ENCODE data around the gene RASA3. TPM values are rescaled to one million over a fixed set of nuclear protein-coding genes. Genes with fewer than 3 reads are reported as not detected.
"Not testable (repeated sequence)": the region's sequence is repeated elsewhere in the genome, so short reads cannot be mapped to it uniquely, and the experiment has no call there.

The RASA3 gene
- total RNA-seq, 1 donor from 2014 or later: 25.4 TPM

DNA sequence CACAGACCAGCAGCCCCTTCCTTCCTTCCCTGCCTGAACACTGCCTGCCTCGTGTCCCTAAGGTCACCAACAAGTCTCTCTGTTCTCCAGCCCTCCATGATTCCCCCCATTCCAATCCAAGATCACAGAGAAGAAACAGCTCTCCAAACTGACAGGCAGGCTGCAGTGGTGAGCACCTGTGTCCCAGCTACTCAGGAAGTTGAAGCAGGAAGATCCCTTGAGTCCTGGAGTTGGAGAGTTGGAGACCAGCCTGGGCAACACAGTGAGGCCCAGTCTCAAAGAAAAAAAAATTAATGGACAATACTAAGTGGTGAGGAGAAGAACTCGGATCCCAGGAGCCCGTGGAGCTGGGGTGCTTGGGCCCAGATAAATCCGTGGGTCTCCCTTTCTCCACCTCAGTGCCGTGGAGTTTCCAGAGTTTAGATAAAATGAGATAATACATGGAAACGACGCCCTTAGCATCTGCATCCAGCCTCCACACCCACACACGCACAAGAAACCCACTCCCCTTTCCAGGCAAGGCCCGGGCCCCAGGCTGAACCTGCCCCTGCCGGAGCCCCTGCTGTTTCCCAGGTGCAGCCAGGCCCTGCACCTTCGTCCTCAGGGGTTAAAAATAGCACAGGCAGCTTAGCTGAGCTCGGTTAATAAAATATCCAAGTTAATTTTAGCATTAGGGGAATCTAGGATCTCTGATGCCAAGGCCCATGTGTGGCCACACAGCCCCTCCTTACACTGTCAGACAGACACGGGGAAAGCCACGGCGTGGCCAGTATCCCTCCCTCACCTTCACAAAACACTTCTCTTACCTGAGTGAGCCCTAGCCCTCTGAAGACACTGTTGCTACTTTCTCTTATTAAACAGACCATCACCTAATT is 4.7 kb downstream of the RASA3 start:
- DNase-seq (ENCODE audit: low read depth in 2 of 2): peak in 1 of 2 donors; percentile 56

DNA sequence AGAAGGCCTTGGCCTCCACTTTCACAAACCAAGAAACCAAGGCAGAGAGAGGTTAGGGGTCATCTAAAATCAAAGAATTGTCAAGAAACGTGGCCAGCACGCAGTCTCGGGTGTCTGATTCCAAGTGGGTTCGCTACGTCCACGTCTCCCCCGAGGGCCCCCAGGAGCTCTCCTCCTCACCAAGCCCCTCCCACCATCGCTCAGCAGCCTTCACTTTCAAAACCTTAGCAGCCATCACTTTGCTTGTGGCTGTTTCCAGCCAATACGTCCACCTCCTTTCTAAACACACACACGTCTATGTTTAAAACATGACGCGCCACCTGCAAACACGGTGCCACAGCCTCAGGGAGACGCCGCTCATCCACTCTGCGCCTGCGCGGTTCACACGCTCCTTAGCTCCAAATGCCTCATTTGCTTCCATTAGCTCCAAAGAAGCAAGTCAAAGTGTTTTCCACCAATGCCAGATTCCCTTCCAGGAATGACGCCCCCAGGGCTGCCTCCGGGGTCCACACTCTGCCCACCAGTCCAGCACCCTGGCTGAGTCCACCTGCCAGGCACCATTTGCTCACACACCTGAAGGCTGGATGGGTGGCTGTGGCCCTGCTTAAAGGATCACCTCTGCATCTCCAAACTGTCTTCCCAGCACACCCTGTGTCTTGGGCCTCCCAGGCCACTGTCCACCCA is 5.5 kb downstream of the RASA3 start:
- DNase-seq (ENCODE audit: low read depth in 2 of 2): no peak

DNA sequence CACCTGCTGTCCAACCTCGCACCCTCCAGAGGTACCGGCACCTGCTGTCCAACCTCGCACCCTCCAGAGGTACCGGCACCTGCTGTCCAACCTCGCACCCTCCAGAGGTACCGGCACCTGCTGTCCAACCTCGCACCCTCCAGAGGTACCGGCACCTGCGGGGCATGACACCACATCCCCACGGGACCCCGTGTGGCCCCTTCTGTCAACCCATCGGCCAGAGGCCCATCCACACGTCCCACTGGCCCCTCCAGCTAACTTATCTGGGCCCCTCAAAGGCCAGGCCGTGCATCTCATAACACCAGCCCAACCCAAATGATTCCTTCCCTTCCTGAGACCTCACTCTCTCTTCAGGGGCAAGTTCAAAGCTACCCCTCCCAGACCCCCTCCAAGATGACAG is 6.3 kb downstream of the RASA3 start:
- not testable (repeated sequence) for DNase-seq (ENCODE audit: low read depth in 2 of 2)

DNA sequence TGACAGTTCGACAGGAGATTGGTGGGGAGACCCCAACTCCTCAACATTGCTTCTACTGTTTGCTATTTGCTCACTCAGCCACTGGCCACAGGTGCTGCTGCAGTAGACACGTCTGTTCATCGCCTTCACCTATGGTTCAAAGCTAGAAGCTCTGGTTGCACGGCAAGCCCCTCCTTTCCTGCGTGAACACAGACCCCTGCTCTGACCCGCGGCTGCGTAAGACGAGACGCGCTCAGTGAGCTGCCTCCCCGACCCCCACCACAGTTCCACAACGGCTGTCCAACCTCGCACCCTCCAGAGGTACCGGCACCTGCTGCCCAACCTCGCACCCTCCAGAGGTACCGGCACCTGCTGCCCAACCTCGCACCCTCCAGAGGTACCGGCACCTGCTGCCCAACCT is 6.8 kb downstream of the RASA3 start:
- no peak for DNase-seq (ENCODE audit: low read depth in 2 of 2)

DNA sequence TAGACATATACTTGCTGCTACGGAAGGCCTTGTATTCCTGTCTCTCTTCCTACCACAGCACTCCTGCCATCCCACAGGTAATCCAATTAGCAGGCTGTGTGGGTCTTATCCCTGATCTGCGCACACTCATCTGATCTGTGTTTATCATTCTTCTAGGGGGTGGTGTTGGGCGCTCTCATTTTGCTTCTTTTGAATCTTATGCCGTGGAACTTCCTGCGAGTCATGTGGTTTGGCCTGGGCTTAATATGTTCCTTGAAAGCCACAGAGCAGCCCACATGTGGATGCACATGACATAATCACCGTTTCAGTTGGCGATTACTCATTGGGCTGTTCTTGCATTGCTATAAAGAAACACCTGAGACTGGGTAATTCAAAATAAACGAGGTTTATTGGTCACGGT is 7.5 kb downstream of the RASA3 start:
- peak in 1 of 2 donors; percentile 69 for DNase-seq (ENCODE audit: low read depth in 2 of 2)

DNA sequence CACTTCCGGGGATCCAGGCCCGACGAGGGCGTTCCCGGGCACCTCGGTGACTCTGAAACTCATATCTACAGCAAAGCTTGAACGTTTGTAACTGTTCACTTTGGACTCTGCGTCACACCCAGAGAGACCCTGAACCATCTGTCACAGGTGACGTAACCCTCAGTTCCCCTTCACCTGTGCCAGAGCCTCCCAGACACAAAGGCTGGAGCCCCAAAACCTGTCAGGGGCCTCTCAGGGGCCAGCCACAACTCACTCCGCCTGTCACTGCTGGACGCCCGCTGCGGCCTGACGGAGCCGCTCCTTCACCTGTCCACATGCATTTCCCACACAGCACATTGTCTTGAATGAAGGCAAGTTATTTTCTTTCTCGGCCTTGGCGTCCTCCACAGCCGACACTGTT is 8.0 kb downstream of the RASA3 start:
- DNase-seq (ENCODE audit: low read depth in 2 of 2): no peak

DNA sequence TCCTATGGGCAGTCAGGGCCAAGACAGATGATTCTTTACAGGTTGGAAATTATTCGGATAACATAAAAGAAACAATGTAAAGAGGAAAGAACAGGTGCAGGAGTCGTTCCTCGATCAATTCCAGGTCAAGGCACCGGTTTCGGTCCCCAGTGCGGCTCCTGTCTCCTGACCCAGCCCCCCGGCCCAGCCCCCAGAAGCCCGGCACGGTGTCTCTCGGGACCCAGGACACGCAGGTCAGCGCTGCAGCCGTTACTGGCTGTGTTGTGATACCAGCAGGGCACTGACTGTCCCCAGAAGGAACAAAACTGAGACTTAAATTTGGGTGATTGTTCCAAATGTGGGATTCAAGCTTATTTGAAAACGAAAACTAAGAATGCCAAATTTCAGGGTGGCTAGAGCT is 8.5 kb downstream of the RASA3 start:
- DNase-seq (ENCODE audit: low read depth in 2 of 2): no peak

DNA sequence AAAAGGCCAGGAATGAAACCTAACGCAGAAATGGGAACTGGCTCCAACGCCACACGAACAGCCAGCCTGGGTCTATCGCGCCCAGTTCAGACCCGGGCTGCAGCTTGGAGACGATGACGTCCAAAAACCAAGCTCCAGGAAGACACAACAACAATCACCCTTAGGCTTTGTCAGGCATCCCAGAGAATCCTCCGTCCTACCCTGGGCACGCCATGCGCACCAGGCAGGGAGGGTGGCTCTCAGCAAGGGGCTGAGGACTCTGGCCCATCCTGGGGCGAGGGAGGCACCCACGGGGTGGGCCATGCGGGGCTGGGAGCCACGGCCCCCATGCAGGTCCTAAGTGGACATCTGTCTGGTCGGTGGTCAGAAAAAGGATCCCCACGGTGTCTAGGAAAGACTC is 9.0 kb downstream of the RASA3 start:
- DNase-seq (ENCODE audit: low read depth in 2 of 2): no peak

DNA sequence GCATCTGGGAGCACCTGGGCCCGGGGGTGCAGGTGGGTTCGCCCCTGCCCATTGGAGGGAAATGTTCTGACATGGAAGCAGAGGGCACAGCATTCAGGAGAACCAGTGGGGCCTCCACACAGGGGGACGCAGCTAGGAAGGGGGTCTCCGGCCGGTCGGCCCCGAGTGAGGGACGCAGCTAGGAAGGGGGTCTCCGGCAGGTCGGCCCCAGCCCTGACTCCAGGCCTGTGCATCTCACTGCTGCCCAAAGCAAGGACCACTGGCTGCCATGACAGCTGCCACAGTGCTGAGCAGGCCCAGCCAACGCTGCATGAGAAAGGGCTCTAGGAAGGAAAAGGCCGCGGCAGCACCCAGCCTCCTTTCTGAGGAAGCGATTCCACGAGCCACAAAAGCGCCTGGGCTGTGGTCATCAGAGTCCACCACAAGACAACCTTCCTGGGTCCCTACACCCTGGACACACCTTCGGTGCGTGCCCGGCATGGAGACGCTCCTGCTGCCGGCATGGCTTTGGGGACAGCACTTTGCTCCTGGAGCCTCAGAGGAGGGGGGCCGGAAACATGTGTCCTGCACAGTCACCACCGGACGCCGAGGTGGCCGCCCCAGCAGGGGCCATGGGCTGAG is 9.7 kb downstream of the RASA3 start:
- DNase-seq (ENCODE audit: low read depth in 2 of 2): no peak

DNA sequence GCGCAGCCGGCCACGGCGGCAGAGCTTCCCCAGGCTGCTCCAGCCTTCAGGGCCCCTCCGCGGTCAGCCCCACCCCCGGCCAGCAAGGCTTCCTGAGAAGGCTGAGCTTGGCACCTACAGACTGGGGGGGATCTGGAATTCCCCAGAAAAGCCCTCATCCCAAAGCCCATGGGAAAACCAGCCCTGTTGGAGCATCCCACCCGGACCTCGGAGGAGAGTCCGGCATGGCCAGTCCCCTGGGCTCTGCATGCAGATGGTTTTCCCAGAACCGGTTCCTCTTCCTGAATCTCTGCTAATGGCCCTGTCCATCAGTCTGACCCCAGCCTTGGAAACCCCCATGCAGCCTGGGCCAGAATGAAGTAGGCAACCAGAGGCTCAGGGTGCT is 10.3 kb downstream of the RASA3 start:
- no peak for DNase-seq (ENCODE audit: low read depth in 2 of 2)

DNA sequence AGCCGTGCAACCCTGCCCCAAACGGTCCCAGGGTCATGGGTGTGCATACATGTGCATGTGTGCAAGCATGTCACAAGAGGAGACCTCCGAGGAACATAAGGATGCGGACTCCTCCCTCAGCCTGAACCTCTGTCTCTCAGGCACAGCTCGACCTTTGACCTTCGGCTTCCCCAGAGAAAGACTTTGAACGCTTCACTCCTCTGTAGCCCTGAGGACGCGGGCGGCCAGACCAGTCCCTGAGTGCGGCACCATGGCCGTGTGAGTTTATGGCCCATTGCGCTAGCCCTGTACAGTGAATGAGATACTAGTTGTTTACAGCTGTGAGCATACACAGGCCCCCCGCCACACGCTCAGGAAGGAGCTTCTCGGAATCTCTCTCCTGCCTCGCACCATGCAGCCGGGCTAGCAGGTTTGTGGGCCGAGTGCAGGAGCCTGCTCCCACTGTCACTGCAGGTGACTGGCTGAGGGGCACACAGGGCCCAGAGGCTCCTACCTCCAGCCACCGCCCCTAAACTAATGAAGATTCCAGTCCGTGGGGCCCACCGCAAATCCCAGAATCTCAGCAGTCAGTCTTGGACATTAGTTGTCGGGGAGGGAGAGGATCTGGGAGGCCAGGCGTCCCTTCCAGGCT is 10.8 kb downstream of the RASA3 start:
- no peak for DNase-seq (ENCODE audit: low read depth in 2 of 2)

DNA sequence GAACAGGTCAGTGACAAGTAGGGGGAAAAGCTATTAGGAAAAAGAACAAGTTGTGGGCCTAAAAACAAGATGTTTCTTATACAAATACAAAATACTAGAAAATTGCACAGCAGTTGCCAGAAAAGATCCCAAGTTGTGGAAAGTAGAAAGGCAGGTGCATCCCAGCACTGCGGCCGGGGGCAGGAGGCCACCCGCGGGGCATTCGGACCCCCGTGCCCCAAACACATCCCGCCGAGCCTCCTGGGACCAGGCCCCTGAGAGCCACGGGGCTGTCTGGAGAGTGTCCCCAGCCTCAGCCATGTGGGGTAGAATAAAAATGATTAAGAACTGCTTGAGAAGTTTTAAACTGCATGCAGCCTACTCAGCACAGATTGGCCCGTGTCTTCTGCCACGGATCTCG is 11.4 kb downstream of the RASA3 start:
- DNase-seq (ENCODE audit: low read depth in 2 of 2): no peak

DNA sequence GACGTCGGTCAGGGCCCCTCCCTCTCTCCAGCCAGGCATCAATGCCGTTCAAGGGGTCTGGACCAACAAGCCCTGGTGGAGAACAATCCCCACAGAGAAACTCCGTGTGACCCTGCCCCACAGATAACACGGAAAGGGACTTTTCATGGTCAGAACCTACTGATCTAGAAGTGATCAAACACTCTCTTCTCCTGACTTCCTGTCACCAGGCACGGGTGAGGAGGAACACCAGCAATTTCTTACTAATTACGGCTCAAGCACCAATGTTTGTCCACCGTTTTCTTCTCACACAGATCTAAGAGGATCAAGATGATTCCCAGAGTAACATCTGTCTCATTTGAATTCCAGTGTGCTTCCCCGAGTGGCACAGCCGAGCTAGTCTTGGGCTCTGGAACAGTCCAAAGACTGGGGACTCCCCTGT is 11.8 kb downstream of the RASA3 start:
- no peak for DNase-seq (ENCODE audit: low read depth in 2 of 2)

DNA sequence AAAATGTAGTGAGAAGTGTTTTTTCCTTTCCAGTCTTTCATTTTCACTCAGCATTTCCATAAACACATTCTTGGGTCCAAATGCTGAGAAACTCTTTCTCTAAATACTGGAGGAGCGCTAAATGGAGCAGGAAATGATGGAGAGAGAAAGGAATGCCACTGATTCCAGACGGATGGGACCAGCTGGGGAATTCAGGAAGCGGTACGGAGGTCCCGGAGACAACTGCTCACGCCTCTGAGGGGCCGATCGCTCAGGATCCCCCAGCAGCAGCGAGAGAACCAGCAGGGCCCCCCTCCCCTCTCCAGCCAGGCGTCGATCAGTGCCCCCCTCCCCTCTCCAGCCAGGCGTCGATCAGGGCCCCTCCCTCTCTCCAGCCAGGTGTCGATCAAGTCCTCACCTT is 13.2 kb downstream of the RASA3 start:
- DNase-seq (ENCODE audit: low read depth in 2 of 2): peak; percentile 89 to 95

DNA sequence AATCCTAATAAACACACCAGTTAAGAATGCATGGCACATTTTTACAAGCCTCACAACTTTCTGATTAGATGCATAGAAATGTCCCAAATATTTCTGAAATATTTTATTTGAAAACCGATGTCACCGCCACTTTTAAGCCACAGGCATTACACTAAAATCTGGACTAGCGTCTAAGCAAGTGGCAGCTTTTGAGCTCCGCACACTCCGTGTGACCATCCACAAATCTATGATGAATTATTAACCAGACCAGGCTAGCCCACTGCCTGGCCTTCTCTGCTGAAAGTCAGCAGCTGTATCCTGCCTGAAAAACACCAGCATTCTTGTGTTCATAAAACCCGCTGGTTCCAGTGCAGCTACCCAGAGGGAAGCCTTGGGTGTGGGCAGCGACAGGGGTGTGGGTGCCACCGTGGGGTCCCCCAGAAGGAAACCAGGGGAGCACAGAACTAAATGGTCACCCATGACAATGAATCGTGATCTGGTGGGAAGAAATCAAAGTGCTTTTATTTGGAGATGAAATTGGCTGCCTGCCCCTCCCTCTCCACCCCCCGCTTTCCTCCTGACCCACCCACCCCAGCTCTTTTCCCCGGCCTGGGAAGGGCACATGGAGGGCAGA is 13.8 kb downstream of the RASA3 start:
- DNase-seq (ENCODE audit: low read depth in 2 of 2): peak; percentile 89 to 91

DNA sequence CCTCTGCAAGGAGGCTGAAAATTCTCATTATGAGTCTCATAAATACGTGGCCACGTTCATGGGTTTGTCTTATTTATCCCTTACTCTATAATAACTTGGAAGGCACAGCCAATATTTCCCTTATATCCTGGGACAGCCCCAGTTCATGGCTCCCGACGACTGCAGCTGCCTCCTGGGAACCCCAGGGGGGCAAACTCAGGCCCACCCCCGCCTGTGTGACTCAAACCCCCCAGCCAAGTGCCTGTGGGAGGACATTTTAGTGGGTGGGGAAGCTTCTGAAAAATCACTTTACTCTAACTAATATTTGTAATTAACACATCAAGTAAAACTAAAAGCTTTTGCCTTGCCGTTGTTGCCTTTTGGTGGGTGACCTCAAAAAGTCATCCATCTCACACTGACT is 14.3 kb downstream of the RASA3 start:
- no peak for DNase-seq (ENCODE audit: low read depth in 2 of 2)

DNA sequence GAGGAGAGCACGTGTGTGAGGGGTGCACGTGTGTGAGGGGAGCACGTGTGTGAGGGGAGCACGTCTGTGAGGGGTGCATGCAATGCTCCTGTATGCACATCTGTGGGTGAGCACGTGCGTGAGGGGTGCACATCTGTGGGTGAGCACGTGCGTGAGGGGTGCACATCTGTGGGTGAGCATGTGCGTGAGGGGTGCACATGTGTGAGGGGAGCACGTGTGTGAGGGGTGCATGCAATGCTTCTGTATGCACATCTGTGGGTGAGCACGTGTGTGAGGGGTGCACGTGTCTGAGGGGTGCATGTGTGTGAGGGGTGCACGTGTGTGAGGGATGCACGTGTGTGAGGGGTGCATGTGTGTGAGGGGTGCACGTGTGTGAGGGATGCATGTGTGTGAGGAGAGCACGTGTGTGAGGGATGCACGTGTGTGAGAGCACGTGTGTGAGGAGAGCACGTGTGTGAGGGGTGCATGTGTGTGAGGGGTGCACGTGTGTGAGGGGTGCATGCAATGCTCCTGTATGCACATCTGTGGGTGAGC is 15.0 kb downstream of the RASA3 start:
- DNase-seq (ENCODE audit: low read depth in 2 of 2): not testable (repeated sequence)

DNA sequence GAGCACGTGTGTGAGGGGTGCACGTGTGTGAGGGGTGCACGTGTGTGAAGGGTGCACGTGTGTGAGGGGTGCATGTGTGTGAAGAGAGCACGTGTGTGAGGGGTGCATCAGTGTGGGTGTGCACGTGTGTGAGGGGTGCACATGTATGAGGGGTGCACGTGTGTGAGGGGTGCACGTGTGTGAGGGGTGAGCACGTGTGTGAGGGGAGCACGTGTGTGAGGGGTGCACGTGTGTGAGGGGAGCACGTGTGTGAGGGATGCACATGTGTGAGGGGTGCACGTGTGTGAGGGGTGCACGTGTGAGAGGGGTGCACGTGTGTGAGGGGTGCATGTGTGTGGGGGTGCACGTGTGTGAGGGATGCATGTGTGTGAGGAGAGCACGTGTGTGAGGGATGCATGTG is 15.7 kb downstream of the RASA3 start:
- no peak for DNase-seq (ENCODE audit: low read depth in 2 of 2)

DNA sequence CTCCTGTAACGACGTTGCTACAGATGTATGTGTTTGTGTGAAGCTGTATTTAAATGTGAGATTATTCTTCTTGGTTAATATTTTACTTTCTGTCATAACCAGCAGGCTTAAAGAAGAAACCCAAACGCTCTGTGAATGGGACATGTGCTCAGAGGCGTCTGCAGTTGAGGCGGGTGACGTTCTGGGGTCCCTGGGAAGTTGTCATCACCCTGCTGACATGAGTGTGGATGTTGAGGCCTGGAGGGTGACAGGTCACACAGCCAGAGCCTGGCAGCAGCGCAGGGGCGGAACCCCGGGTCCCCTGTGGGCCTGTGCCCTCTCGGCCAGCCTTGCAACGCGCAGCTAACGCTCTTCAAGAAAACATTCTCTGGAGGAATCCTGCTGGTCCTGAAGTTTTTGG is 16.6 kb downstream of the RASA3 start:
- DNase-seq (ENCODE audit: low read depth in 2 of 2): no peak

DNA sequence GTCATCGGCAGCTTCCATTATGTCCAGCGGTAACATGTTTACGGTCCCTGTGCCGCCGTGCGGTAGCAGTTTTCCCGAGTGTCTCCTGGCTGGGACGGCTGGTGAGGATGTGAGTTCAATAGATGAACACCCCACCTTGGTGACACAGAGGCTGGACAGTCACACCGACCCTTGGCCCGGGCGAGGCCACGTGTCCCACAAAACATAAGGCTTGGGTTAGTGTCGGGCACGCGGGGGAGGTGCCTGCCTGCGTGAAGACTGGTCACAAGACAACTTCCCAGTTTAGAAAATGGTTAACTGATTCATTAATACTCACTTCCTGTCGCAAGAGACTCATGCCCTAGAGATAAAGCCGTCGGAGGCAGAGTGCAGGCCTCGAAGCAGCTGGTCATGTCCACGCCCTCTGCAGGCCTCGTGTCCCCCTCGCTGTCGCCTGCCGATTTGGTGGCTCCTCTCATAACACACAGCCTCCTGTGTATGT is 17.2 kb downstream of the RASA3 start:
- DNase-seq (ENCODE audit: low read depth in 2 of 2): peak; percentile 62 to 92

DNA sequence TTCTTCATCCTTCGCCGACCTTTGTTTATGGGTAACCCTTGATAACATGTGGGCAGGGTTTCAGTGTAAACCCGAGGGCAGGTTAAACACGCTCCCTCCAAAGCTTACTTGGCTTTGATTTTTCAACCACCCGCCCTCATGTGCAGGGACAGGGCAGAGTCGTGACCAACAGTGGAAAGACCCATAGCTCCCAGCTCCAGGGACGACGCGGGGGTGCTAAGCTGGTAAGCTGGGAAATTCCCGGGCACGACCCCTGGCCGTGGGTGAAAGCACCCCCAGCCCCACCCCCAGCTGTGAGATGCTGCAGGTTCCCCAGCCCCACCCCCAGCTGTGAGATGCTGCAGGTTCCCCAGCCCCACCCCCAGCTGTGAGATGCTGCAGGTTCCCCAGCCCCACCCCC is 17.8 kb downstream of the RASA3 start:
- DNase-seq (ENCODE audit: low read depth in 2 of 2): not testable (repeated sequence)

Data from lung microvascular endothelial cell (primary cell).